Suprapubic skin (tissue), 4 donors: ENCODE results near the gene HNRNPM. TPM values are rescaled to one million over a fixed set of nuclear protein-coding genes. Genes with fewer than 3 reads are reported as not detected.
A peak's percentile ranks its signal among the peaks of the same experiment; 100 is the strongest.

Experiments used
- DNase-seq, 2 donors: peaks; one replicate each; pipeline ENCODE4 v3.0.0-alpha.2; 2019; ENCODE audit warnings: low spot score in 2 of 2
- H3K27ac ChIP-seq: fragments of 200-600 bp; sonication (generic); one replicate; pipeline ENCODE4 v1.5.1; 2019
- H3K27me3 ChIP-seq: fragments of 200-600 bp; sonication (generic); one replicate; pipeline ENCODE4 v1.5.1; 2019
- H3K36me3 ChIP-seq: fragments of 200-600 bp; sonication (generic); one replicate; pipeline ENCODE4 v1.5.1; 2019
- H3K4me1 ChIP-seq: fragments of 200-600 bp; sonication (generic); one replicate; pipeline ENCODE4 v1.5.1; 2019
- H3K4me3 ChIP-seq: fragments of 200-600 bp; sonication (generic); one replicate; pipeline ENCODE4 v1.5.1; 2019; ENCODE audit warnings: mild to moderate bottlenecking
- H3K9me3 ChIP-seq: fragments of 200-600 bp; sonication (generic); one replicate; pipeline ENCODE4 v1.5.1; 2019
- CTCF ChIP-seq, 2 donors: fragments of 200-600 bp in 1 of 2; fragments of 450-650 bp in 1 of 2; sonication (generic) in 1 of 2; IDR thresholded peaks; one replicate each; pipeline ENCODE4 v1.5.1; 2016 to 2019; ENCODE audit warnings: antibody characterized with exemption in 2 of 2, mild to moderate bottlenecking in 1 of 2, moderate library complexity in 1 of 2
- EP300 ChIP-seq: sonication (generic); formaldehyde crosslinking; IDR thresholded peaks from one replicate; pipeline ENCODE4 v1.6.1; 2017; ENCODE audit warnings: antibody characterized with exemption
- POLR2A ChIP-seq, 2 donors: fragments of 450-650 bp; IDR thresholded peaks; one replicate each; pipeline ENCODE4 v1.6.1; 2017; ENCODE audit warnings: antibody characterized with exemption in 2 of 2, mild to moderate bottlenecking in 2 of 2, moderate library complexity in 2 of 2
- POLR2AphosphoS5 ChIP-seq, 3 donors: sonication (generic); formaldehyde crosslinking; IDR thresholded peaks; one replicate each; pipeline ENCODE4 v1.6.1; 2017; ENCODE audit warnings: antibody characterized with exemption in 3 of 3
- WGBS: methylation state at CpG from one replicate; pipeline ENCODE4 v1.1.5; 2018; 5-methylcytosine and 5-hydroxymethylcytosine counted together
- total RNA-seq, 4 donors: library from RNA; depleted of rRNA; stranded (reverse); fragments of >200 nt; gene quantifications; one replicate each; pipeline ENCODE4 v1.1.0, GENCODE V29; 2016

HNRNPM gene
- total RNA-seq, 4 donors from 2014 or later, result 85.5 to 128 (median 121) TPM

DNA sequence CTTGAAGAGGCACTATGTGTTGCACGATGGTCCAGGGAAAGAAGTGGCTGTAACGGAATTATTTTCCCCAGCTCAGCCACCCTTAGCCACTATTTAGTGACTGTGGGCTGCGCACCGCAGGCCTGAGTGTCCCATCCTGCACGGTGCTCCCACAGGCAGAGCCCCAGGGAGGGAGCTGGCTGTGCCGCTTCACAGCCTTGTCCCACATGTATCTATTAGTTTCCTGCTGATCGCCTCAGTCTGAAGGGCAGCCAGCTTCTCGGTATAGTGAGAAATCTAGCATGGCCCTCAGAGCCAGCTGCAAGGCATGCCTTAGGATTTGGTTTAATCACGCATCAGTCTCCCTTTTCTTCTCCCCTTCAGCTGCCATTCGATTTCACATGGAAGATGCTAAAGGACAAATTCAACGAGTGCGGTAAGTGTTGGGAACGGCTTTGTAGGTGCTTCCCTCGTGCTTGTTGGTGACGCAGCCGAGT, 41.9 kb downstream of the HNRNPM start:
- TF ChIP-seq EP300 (no peak), POLR2A (IDR thresholded peaks at IDR 0.05) (no peak), POLR2AphosphoS5 (IDR thresholded peaks at IDR 0.05) (no peak), CTCF (IDR thresholded peaks at IDR 0.05) (no peak)
- 84% methylated on average over 16 of the region's 16 CpGs for WGBS
- DNase-seq, result no peak
- Histone ChIP-seq H3K4me1 (peaks cover 47% of the 10 kb centered on the region), H3K27ac (no peak overlapping the region), H3K36me3 (peaks cover 59% of the 10 kb centered on the region), H3K27me3 (no peaks in the 10 kb centered on the region), H3K4me3 (no peak overlapping the region), H3K9me3 (no peaks in the 10 kb centered on the region)

GRCh38 chr19:8487137-8487851, 42.5 kb downstream of the HNRNPM start:
- Histone ChIP-seq H3K4me1 (peaks cover 41% of the 10 kb centered on the region), H3K36me3 (peaks cover 57% of the 10 kb centered on the region), H3K4me3 (no peak overlapping the region), H3K27me3 (no peaks in the 10 kb centered on the region), H3K27ac (no peak overlapping the region), H3K9me3 (no peaks in the 10 kb centered on the region)
- TF ChIP-seq EP300 (no peak), POLR2AphosphoS5 (IDR thresholded peaks at IDR 0.05) (no peak), POLR2A (IDR thresholded peaks at IDR 0.05) (no peak), CTCF (IDR thresholded peaks at IDR 0.05) (no peak)
- no peak for DNase-seq
- WGBS, result 74% methylated on average over 13 of the region's 13 CpGs

- peaks cover 52% of the 10 kb centered on the region for H3K36me3 ChIP-seq
- no peak overlapping the region for H3K4me3 ChIP-seq
- H3K27me3 ChIP-seq, result no peaks in the 10 kb centered on the region
- 78% methylated on average over 15 of the region's 15 CpGs for WGBS
- DNase-seq, result no peak
- no peak overlapping the region for H3K27ac ChIP-seq
- H3K4me1 ChIP-seq, result peaks cover 31% of the 10 kb centered on the region
- H3K9me3 ChIP-seq, result no peaks in the 10 kb centered on the region
- TF ChIP-seq POLR2AphosphoS5 (IDR thresholded peaks at IDR 0.05), result no peak
- no peak for TF ChIP-seq CTCF (IDR thresholded peaks at IDR 0.05)
Measured at GRCh38 chr19:8488365-8488764, 43.6 kb downstream of the HNRNPM start.

- H3K36me3 ChIP-seq, result peaks cover 44% of the 10 kb centered on the region
- peaks cover 37% of the 10 kb centered on the region for H3K4me1 ChIP-seq
- no peak for DNase-seq
- H3K27me3 ChIP-seq, result no peaks in the 10 kb centered on the region
- no peak for TF ChIP-seq EP300
- TF ChIP-seq CTCF (IDR thresholded peaks at IDR 0.05), result no peak
- no peak for TF ChIP-seq POLR2AphosphoS5 (IDR thresholded peaks at IDR 0.05)
- no peak for TF ChIP-seq POLR2A (IDR thresholded peaks at IDR 0.05)
- H3K4me3 ChIP-seq, result peak overlapping the region; percentile 30
- no peaks in the 10 kb centered on the region for H3K9me3 ChIP-seq
- WGBS, result 58% methylated on average over 12 of the region's 25 CpGs
- peak overlapping the region; percentile 68 for H3K27ac ChIP-seq
Measured at GRCh38 chr19:8489561-8490394, 45.0 kb downstream of the HNRNPM start.

- Histone ChIP-seq H3K36me3 (peaks cover 38% of the 10 kb centered on the region), H3K9me3 (no peaks in the 10 kb centered on the region), H3K27me3 (no peaks in the 10 kb centered on the region), H3K4me3 (peak overlapping the region; percentile 30), H3K27ac (peak overlapping the region; percentile 66), H3K4me1 (peaks cover 39% of the 10 kb centered on the region)
- 76% methylated on average over 7 of the region's 24 CpGs for WGBS
- DNase-seq, result no peak
- TF ChIP-seq POLR2AphosphoS5 (IDR thresholded peaks at IDR 0.05) (no peak), CTCF (IDR thresholded peaks at IDR 0.05) (no peak), EP300 (no peak)
Measured at GRCh38 chr19:8490395-8490760, 45.6 kb downstream of the HNRNPM start.
